ENCODE measurements around the gene THEMIS. TPM values are rescaled to one million over a fixed set of nuclear protein-coding genes. Genes with fewer than 3 reads are reported as not detected.

The THEMIS gene
- total and polyA plus RNA-seq, 2 of the 4 experiments (the other 2 are of a cell fraction), result not detected

GRCh38 chr6:127884134-127884533 lies 16.7 kb downstream of the THEMIS start:
- Histone ChIP-seq H4K8ac (ENCODE audit: low read depth in 2 of 2, low read length in 2 of 2) (no peak overlapping the region), H3K27me3 (ENCODE audit: control insufficient read depth, insufficient read depth, low read length) (no peaks in the 10 kb centered on the region; the same call in 1 of the 2 replicates), H2BK15ac (ENCODE audit: low read depth, low read length) (no peak overlapping the region), H3K9me3 (ENCODE audit: control insufficient read depth, insufficient read depth, low read length) (no peaks in the 10 kb centered on the region), H3K56ac (ENCODE audit: extremely low read depth, insufficient read depth, low read length) (no peak overlapping the region), H2BK120ac (ENCODE audit: low read depth, low read length) (no peak overlapping the region), H4K20me1 (ENCODE audit: insufficient read depth, low read length) (no peaks in the 10 kb centered on the region), H4K5ac (ENCODE audit: low read depth, low read length) (no peak overlapping the region), H2BK20ac (ENCODE audit: low read depth, low read length) (no peak overlapping the region), H3K23ac (ENCODE audit: low read depth, low read length) (no peak overlapping the region), H3K4me3 (ENCODE audit: insufficient read depth, low read depth, low read length) (no peak overlapping the region), H2AK9ac (replicated peaks; ENCODE audit: low read depth, low read length, poor library complexity) (no peak overlapping the region), H3K18ac (ENCODE audit: low read depth, low read length) (no peak overlapping the region), H4K91ac (ENCODE audit: insufficient read depth, low read depth, low read length) (no peak overlapping the region), H3K14ac (replicated peaks; ENCODE audit: low read depth, low read length) (no peak overlapping the region), H2AK5ac (ENCODE audit: low read depth, low read length) (no peak overlapping the region), H3K9ac (ENCODE audit: low read depth, low read length) (no peak overlapping the region), H3K79me1 (ENCODE audit: low read depth in 1 of 2, low read length in 2 of 2) (no peaks in the 10 kb centered on the region), H3K27ac (ENCODE audit: insufficient read depth, low read length) (no peak overlapping the region), H3K4me2 (ENCODE audit: low read depth, low read length) (no peak overlapping the region), H3K36me3 (ENCODE audit: control insufficient read depth, insufficient read depth, low read length) (no peaks in the 10 kb centered on the region), H2BK5ac (ENCODE audit: low read depth, low read length, poor library complexity, severe bottlenecking) (no peak overlapping the region), H3K4me1 (ENCODE audit: control insufficient read depth, insufficient read depth, low read length) (no peaks in the 10 kb centered on the region), H3K4ac (ENCODE audit: low read depth, low read length) (no peak overlapping the region), H3K9me1 (ENCODE audit: insufficient read depth, low read length) (no peaks in the 10 kb centered on the region), H2AFZ (replicated peaks; ENCODE audit: low read length, poor library complexity) (no peak overlapping the region)
- in situ Hi-C loops (cut with MboI; ENCODE audit: low sequenced_read_pairs), result no loop called here
- TF ChIP-seq CTCF (conservative IDR thresholded peaks at IDR 0.05; ENCODE audit: low read depth, low read length) (no peak), FOS (IDR thresholded peaks at IDR 0.05; ENCODE audit: low read depth, low read length) (no peak), NFE2L2 (IDR thresholded peaks at IDR 0.05; ENCODE audit: low read depth, low read length) (no peak), MAZ (IDR thresholded peaks at IDR 0.05; ENCODE audit: borderline replicate concordance, low read depth, low read length) (no peak), MXI1 (IDR thresholded peaks at IDR 0.05; ENCODE audit: borderline replicate concordance, low read depth, low read length) (no peak), RFX5 (IDR thresholded peaks at IDR 0.05; ENCODE audit: low read depth, low read length) (no peak), MAFK (IDR thresholded peaks at IDR 0.05; ENCODE audit: low read depth, low read length) (no peak), ELK1 (IDR thresholded peaks at IDR 0.05; ENCODE audit: borderline replicate concordance, low read depth, low read length) (no peak)
- no peak for DNase-seq
- dilution Hi-C loops (cut with HindIII; ENCODE audit: low sequenced_read_pairs, unreplicated experiment), result no loop called here
- ATAC-seq (ENCODE audit: low read depth), result no peak
- no TSS peak for BruUV-seq (replicated peaks)
- intact Hi-C loops (cut with micrococcal nuclease), result no loop called here
- ChIA-PET POLR2A (ENCODE audit: unreplicated experiment) (no interaction called here), CTCF (no interaction called here)

All from IMR-90 (cell line).